Frontal cortex (tissue), 4 donors: ENCODE measurements around the gene SHOX. TPM values are rescaled to one million over a fixed set of nuclear protein-coding genes. Genes with fewer than 3 reads are reported as not detected.
"Not testable (repeated sequence)": the region's sequence is repeated elsewhere in the genome, so short reads cannot be mapped to it uniquely, and the experiment has no call there.

ENCODE experiments used
- DNase-seq, 2 donors: peaks; one replicate each; pipeline ENCODE4 v3.0.0; 2012; ENCODE audit warnings: low spot score in 2 of 2
- FAIRE-seq: peaks from 2 replicates; lab custom pipeline; 2012; peaks lifted over from hg19 to GRCh38; lab: Jason Lieb, UNC
- total RNA-seq: library from RNA; depleted of rRNA; stranded (reverse); fragments of >200 nt; gene quantifications from one replicate; pipeline ENCODE4 v1.2.3, GENCODE V29; 2014
- donor health status: control.
- donor health status: control.
- donor health status: control.

The SHOX gene
- total RNA-seq, 1 donor from 2014 or later, result not detected

DNA sequence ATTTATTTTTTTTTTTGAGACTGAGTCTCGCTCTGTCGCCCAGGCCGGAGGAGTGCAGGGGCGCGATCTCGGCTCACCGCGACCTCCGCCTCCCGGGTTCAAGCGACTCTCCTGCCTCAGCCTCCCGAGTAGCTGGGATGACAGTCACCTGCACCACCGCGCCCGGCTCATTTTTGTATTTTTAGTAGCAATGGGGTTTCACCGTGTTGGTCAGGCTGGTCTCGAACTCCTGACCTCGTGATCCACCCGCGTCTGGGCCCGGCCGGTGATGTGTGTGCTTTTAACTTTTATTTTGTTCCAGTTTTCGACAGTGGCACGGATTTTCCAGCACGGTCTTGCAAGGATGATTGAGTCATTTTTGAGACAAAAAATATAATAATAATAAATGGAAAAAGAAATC lies 21.3 kb downstream of the SHOX start:
- FAIRE-seq, DNase-seq: not testable (repeated sequence)

GRCh38 chrX:652341-652741 lies 21.8 kb downstream of the SHOX start:
- no peak for FAIRE-seq
- no peak for DNase-seq

- DNase-seq (no peak), FAIRE-seq (no peak)
Measured at GRCh38 chrX:653306-653705, 22.7 kb downstream of the SHOX start.

GRCh38 chrX:661154-661553 lies 30.6 kb downstream of the SHOX start:
- no peak for DNase-seq
- FAIRE-seq, result no peak

- DNase-seq, result no peak
- FAIRE-seq, result no peak
Measured at GRCh38 chrX:662126-662525, 31.5 kb downstream of the SHOX start.

- FAIRE-seq, result no peak
Measured at GRCh38 chrX:663841-664240, 33.2 kb downstream of the SHOX start.

DNA sequence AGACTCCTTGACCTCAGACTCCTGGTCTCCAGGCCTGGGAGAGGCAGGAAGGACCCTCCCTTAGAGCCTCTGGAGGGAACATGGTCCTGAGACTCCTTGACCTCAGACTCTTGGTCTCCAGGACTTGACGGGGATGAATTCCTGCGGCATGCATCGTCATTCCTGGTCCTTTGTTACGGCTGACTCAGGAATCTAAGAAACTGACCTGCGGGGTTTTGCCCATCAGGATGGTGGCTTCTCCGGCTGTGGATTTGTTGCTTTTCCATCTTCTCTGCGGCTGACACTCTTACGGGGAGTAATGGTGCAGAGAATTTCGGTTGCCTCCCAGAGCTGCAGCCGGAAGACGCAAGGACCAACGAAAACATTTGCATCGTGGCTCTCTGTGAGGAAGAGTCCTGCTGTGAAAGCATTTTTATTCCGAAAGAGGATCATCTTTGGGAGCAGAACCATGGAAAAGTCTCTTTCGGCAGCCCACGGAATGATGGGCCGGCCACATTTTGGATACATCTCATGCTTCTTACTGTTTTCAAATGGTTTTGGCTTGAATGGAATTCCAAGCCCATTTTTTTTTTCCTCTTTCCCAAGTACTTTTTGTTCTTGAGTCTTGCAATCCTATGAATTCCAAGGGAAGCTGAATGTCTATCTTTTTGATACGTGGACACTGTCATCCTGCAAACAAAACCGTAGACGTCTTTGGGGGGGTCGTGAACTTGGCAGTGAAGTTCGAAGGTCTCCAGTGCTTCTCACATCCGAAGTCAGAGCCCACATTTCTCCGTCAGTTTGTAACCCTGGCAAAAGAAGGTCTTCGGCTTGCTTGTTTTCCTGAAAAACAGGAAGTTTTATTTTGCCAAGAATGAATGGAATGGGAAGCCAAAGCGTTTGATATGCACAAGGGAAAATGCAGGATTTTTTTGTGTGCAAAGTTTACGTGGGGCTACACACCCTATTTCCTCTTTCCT lies 36.5 kb downstream of the SHOX start:
- no peak for FAIRE-seq

More at GRCh38 chrX:663841-664240, 33.2 kb downstream of the SHOX start:
- DNase-seq, result no peak

GRCh38 chrX:670645-671044 lies 40.1 kb downstream of the SHOX start:
- FAIRE-seq (no peak), DNase-seq (no peak)

More for the DNA sequence above, 36.5 kb downstream of the SHOX start:
- no peak for DNase-seq

- no peak for FAIRE-seq
- no peak for DNase-seq
Measured at GRCh38 chrX:672931-673330, 42.3 kb downstream of the SHOX start.

GRCh38 chrX:675279-675954 lies 44.8 kb downstream of the SHOX start:
- DNase-seq (no peak), FAIRE-seq (no peak)

DNA sequence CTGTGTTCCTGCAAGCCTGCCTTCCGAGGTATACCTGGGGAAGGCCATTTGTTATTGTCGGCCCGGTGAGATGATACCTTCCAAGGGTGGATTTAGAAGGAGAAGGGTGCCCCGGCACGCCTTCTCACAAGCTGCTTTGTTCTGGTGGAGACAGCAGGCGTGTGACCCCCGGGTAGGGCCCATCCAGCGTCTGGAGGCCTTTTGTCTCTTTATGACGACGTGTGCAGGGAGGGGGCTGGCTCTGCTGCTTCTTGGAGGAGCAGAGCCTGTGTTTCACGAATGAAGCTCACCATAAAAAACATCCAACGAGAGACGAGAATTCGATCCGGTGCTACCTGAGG lies 45.3 kb downstream of the SHOX start:
- FAIRE-seq (no peak), DNase-seq (no peak)

DNA sequence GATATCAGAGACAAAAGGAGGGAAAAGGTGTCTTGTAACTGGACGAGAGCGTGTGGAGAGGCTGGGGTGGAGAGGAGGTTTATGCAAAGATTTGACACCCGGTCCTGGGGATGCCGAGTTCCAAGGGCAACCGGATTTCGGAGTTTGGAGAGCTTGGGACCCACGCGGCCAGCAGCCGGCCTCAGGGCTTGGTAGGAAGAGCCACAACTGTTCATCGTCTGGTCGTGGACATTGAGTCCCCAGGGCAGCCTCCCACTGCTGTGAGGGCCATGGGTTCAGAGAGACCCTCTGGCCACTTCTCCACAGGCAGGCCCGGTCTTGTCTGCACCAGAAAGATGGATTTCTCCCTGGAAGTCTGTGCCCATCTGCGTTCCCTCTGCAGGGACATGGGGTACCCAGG lies 46.8 kb downstream of the SHOX start:
- DNase-seq (no peak), FAIRE-seq (no peak)

- DNase-seq (no peak), FAIRE-seq (no peak)
Measured at GRCh38 chrX:679291-679979, 48.8 kb downstream of the SHOX start.

GRCh38 chrX:680062-680461 lies 49.5 kb downstream of the SHOX start:
- FAIRE-seq (no peak), DNase-seq (no peak)

DNA sequence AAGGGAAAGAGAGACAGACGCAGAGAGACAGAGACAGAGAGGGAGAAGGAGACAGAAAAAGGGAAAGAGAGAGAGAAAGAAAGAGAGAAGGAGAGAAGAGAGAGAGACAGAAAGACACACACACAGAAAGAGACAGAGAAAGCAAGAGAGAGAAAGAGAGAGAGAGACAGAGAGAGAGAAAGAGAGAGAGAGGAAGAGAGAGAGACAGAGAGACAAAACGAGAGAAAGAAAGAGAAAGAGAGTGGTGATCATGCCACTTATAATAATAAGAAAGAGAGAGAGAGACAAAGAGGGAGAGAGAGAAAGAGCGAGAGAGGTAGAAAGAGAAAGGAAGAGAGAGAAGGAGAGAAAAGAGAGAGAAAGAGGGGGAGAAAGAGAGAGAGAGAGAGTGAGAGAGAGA lies 51.4 kb downstream of the SHOX start:
- FAIRE-seq (no peak), DNase-seq (no peak)

DNA sequence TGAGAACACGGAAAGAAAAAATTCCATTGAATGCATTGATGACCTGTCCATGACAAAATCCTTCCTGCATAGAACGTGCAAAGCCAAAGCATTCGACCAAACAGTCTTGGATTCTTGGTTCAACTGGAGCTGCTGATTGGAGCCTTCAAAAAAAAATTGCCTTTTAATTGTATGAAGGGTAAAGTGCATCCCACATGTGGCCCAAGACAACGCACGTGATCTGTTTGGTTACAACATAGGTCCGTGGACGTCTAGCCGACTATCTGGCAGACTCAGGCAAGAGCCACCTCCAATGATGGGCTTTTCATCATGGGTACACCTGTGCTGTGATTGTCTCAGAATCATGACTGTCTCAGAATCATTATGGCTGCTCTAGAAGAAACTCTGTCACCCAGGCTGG lies 52.3 kb downstream of the SHOX start:
- DNase-seq (no peak), FAIRE-seq (no peak)

DNA sequence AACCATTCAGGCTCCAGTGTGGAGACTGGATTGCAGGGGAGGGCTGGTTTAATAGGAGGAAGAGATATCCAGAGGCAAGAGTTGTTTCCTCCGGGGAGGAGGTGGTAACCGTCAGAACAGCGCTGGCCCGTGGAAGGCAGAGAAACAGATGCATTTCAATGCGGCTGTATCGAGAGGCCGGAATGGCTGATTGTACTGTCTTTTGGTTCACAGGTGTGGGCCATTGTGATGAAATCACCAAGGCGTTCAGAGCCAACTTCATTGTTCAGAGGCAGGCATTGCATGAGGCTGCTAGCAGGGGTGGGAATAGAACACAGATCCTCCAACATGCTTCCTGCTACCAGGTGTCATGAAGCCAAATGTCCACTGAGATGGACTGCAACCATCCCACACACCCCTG lies 53.0 kb downstream of the SHOX start:
- DNase-seq (no peak), FAIRE-seq (no peak)

DNA sequence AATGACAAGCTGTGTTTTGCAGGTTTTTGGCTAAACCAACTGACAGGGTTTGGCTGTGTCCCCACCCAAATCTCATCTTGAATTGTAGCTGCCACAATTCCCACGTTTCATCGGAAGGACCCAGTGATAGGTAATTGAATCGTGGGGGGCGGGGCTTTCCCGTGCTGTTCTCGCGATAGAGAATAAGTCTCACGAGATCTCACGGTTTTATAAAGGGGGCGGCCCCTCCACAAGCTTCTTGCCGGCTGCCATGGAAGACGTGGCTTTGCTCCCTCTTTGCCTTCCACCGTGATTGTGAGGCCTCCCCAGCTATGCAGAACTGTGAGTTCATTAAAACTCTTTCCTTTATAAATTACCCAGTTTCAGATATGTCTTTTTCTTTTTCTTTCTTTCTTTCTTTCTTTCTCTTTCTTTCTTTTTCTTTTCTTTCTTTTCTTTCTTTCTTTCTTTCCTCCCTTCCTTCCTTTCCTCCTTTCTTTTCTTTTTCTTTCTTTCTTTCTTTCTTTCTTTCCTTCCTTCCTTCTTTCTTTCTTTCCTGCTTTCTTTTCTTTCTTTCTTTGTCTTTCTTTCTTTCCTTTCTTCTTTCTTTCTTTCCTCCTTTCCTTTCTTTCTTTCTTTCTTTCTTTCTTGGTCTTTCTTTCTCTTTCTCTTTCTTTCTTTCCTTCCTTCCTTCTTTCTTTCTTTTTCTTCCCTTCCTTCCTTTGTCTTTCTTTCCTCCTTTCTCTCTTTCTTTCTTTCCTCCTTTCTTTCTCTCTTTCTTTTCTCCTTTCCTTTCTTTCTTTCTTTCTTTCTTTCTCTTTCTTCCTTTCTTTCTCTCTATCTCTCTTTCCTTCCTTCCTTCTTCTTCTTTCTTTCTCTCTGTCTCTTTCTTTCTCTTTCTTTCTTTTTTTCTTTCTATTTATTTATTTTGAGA lies 54.8 kb downstream of the SHOX start:
- DNase-seq, result no peak
- FAIRE-seq, result no peak

GRCh38 chrX:689983-690382 lies 59.4 kb downstream of the SHOX start:
- DNase-seq (no peak), FAIRE-seq (no peak)

- FAIRE-seq, result no peak
Measured at GRCh38 chrX:694800-695199, 64.2 kb downstream of the SHOX start.

More at GRCh38 chrX:694800-695199, 64.2 kb downstream of the SHOX start:
- DNase-seq, result no peak
